Heart left ventricle (tissue), 16 donors: ENCODE measurements around the gene INPP1. TPM values are rescaled to one million over a fixed set of nuclear protein-coding genes. Genes with fewer than 3 reads are reported as not detected.
A peak's percentile ranks its signal among the peaks of the same experiment; 100 is the strongest.
"Not testable (repeated sequence)": the region's sequence is repeated elsewhere in the genome, so short reads cannot be mapped to it uniquely, and the experiment has no call there.

ENCODE experiments used
- ATAC-seq, 4 donors: fragments of 200-7000 bp; cut with Tn5 transposase; one replicate each; pipeline ENCODE4 v1.9.1; 2020 to 2022; ENCODE audit warnings: moderate library complexity in 4 of 4, mild to moderate bottlenecking in 3 of 4, moderate number of reproducible peaks in 1 of 4
- DNase-seq, 5 donors: peaks; one replicate each; pipeline ENCODE4 v3.0.0-alpha.2; 2020
- H3K27ac ChIP-seq, 12 donors: fragments of 200-600 bp; sonication (generic) in 4 of 12; one replicate each; pipeline versions ENCODE4 v1.5.0 to v1.8.0; 2016 to 2022; ENCODE audit warnings: mild to moderate bottlenecking in 2 of 12
- H3K27me3 ChIP-seq, 9 donors: fragments of 200-600 bp; sonication (generic) in 2 of 9; one replicate each; pipeline versions ENCODE4 v1.5.1 to v1.8.0; 2016 to 2022; ENCODE audit warnings: mild to moderate bottlenecking in 3 of 9
- H3K36me3 ChIP-seq, 9 donors: fragments of 200-600 bp; sonication (generic) in 2 of 9; one replicate each; pipeline versions ENCODE4 v1.5.0 to v1.8.0; 2018 to 2022; ENCODE audit warnings: mild to moderate bottlenecking in 2 of 9
- H3K4me1 ChIP-seq, 12 donors: fragments of 200-600 bp; sonication (generic) in 4 of 12; one replicate each; pipeline versions ENCODE4 v1.5.0 to v1.8.0; 2016 to 2022; ENCODE audit warnings: mild to moderate bottlenecking in 3 of 12
- H3K4me3 ChIP-seq, 12 donors: fragments of 200-600 bp; sonication (generic) in 4 of 12; one replicate each; pipeline versions ENCODE4 v1.5.0 to v1.8.0; 2017 to 2022; ENCODE audit warnings: mild to moderate bottlenecking in 9 of 12, moderate library complexity in 4 of 12
- H3K9me3 ChIP-seq, 12 donors: fragments of 200-600 bp; sonication (generic) in 4 of 12; one replicate each; pipeline versions ENCODE4 v1.5.0 to v1.8.0; 2016 to 2022; ENCODE audit warnings: mild to moderate bottlenecking in 1 of 12
- POLR2A ChIP-seq, 2 donors: fragments of 450-650 bp; IDR thresholded peaks; one replicate each; pipeline ENCODE4 v1.6.1; 2017; ENCODE audit warnings: antibody characterized with exemption in 2 of 2, mild to moderate bottlenecking in 2 of 2, moderate library complexity in 2 of 2
- WGBS, 4 donors: extraction: QIAGEN DNeasy Blood & Tissue Kit in 2 of 4; methylation state at CpG; one replicate each; pipeline versions ENCODE4 v1.1.5 to v1.1.7; 2013 to 2018; 5-methylcytosine and 5-hydroxymethylcytosine counted together
- intact Hi-C, 10 donors: fragments of 100-400 bp; cut with DNase I; formaldehyde crosslinking; loops; one replicate each; pipeline versions ENCODE4 v1.11.1 to v1.14.2; 2022
- polyA plus RNA-seq, 2 donors: library from polyadenylated mRNA; stranded (reverse); fragments of 200-250 nt; gene quantifications; one replicate each; pipeline ENCODE4 v1.2.3, GENCODE V29; 2013
- total RNA-seq, 9 donors: library from RNA; depleted of rRNA in 2 of 9; stranded (reverse); fragments of >200 nt in 2 of 9; fragmentation: NEBNext Ultra II Directional in 3 of 9; extraction: Animal tissue kit (Norgen Biotek cat#: 25700) in 3 of 9; gene quantifications; one replicate each; pipeline versions ENCODE4 v1.1.0 to v1.2.4, GENCODE V29; 2016 to 2023
- TF ChIP-seq, protein P1 (sequence below), 12 donors: fragments of 200-600 bp; sonication (generic) in 4 of 12; IDR thresholded peaks; one replicate each; pipeline versions ENCODE4 v1.5.0 to v1.8.0; 2018 to 2022; ENCODE audit warnings: antibody characterized with exemption in 12 of 12, mild to moderate bottlenecking in 5 of 12
- donor health status: ischemic (EF 13 %, LVEDD 7.1; RV severe dilation, severe dysfunction).
- donor health status: healthy with polysubstance abuse.
- donor health status: DM: no; HTN: yes; CAD: no.
- donor health status: DM: no; HTN: no; CAD: no.
- donor health status: ischemic (EF 25% LVEDD 6.9; RV normal size, moderate dysfunction).
- donor health status: ischemic (EF 25% LVEDD 5.7; RV mildly dilated, moderate dysfunction).
- donor health status: healthy.
- donor health status: DM: yes; HTN: yes; CAD: no.
- donor health status: ischemic (EF 35%, LVEDD 5.7; RV mildly dilated, moderate dysfunction).
- donor health status: nonischemic (EF 11% LVEDD 7.7; RV severe dilation, severe dysfunction).
- donor health status: DM: yes; HTN: yes; CAD: no.
- donor health status: PGD.
- donor health status: ischemic (EF 29% LVEDD 5.4; RV normal size, mild dysfunction).
- donor health status: nonischemic (EF 23%, LVEDD 6.1; RV moderate dilation, normal function).

Gene INPP1
- total and polyA plus RNA-seq, 11 donors = 7.8 to 26.2 (median 13.3) TPM

DNA sequence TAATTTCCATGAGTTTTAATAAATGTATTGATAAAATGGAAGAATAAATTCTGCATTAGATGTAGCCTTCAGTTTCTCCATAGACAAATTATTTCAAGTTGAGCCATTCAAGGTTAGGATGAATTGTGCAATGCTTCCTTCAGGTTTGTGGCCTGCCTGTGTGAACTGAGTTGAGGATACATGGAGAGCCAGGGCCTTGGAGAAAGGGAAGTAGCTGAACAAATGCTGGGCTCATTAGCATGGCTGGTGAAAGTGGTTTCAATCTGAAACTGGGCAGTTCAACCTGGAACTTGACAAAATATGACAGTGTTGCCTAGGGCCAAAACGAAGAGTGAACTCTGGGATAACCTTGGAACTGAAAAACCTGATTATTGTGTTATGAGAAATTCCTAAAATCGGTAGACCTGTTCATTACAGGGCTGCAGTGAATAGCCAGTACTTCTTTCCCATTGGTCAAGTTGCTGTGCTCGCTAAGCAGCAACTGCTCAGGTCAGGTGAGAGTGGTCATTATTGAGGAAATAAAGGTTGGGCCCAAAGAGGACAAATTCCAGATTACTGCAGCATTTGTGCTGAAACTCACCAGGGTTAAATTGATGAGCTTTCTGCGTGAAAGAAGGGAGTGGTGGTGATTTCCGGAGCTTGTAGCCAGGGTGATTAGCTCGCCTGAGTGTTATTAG lies 12.7 kb downstream of the INPP1 start:
- ATAC-seq (no peak), DNase-seq (no peak)
- no peaks in the 10 kb centered on the region for H3K9me3 ChIP-seq
- no peak overlapping the region for H3K4me3 ChIP-seq
- TF ChIP-seq POLR2A (IDR thresholded peaks at IDR 0.05) = no peak
- TF ChIP-seq, protein P1, sequence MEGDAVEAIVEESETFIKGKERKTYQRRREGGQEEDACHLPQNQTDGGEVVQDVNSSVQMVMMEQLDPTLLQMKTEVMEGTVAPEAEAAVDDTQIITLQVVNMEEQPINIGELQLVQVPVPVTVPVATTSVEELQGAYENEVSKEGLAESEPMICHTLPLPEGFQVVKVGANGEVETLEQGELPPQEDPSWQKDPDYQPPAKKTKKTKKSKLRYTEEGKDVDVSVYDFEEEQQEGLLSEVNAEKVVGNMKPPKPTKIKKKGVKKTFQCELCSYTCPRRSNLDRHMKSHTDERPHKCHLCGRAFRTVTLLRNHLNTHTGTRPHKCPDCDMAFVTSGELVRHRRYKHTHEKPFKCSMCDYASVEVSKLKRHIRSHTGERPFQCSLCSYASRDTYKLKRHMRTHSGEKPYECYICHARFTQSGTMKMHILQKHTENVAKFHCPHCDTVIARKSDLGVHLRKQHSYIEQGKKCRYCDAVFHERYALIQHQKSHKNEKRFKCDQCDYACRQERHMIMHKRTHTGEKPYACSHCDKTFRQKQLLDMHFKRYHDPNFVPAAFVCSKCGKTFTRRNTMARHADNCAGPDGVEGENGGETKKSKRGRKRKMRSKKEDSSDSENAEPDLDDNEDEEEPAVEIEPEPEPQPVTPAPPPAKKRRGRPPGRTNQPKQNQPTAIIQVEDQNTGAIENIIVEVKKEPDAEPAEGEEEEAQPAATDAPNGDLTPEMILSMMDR (IDR thresholded peaks at IDR 0.05) = no peak
- H3K4me1 ChIP-seq = peaks cover 0 to 61% (median 22%) of the 10 kb centered on the region in 12 donors
- intact Hi-C loops = no loop called here
- no peak overlapping the region for H3K27ac ChIP-seq
- H3K36me3 ChIP-seq = peaks cover 0 to 10% (median 0%) of the 10 kb centered on the region in 9 donors
- H3K27me3 ChIP-seq = no peaks in the 10 kb centered on the region
- 66 to 72% (median 69%) methylated on average over 6 of the region's 6 CpGs for WGBS, 4 donors

DNA sequence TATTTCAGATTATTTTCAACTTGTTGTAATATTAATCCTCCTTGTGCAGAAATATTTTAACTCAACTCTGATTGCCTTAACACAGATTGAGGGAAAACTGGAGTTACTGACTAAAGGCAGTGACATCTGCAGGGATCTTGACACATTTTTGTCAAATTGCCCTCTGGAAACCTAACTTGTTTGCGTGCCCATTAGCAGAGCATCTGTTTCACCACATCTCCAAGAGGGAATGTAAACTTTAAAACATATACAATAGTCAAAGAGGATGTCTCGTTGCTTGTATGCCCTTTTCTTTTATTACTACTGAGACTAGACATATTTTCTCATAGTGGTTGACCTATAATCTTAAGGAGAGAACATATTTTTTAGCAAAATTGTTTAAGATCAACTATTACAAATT lies 14.2 kb downstream of the INPP1 start:
- ATAC-seq = no peak
- no peak for DNase-seq
- peaks cover 0 to 60% (median 22%) of the 10 kb centered on the region in 12 donors for H3K4me1 ChIP-seq
- H3K27ac ChIP-seq = no peak overlapping the region
- H3K9me3 ChIP-seq = no peaks in the 10 kb centered on the region
- TF ChIP-seq POLR2A (IDR thresholded peaks at IDR 0.05) = no peak
- TF ChIP-seq, protein P1 (IDR thresholded peaks at IDR 0.05) = no peak
- H3K27me3 ChIP-seq = no peaks in the 10 kb centered on the region
- intact Hi-C loops = no loop called here
- 45 to 87% (median 74%) methylated on average over 2 of the region's 2 CpGs for WGBS, 4 donors
- H3K36me3 ChIP-seq = peaks cover 0 to 24% (median 11%) of the 10 kb centered on the region in 9 donors
- H3K4me3 ChIP-seq = no peak overlapping the region

DNA sequence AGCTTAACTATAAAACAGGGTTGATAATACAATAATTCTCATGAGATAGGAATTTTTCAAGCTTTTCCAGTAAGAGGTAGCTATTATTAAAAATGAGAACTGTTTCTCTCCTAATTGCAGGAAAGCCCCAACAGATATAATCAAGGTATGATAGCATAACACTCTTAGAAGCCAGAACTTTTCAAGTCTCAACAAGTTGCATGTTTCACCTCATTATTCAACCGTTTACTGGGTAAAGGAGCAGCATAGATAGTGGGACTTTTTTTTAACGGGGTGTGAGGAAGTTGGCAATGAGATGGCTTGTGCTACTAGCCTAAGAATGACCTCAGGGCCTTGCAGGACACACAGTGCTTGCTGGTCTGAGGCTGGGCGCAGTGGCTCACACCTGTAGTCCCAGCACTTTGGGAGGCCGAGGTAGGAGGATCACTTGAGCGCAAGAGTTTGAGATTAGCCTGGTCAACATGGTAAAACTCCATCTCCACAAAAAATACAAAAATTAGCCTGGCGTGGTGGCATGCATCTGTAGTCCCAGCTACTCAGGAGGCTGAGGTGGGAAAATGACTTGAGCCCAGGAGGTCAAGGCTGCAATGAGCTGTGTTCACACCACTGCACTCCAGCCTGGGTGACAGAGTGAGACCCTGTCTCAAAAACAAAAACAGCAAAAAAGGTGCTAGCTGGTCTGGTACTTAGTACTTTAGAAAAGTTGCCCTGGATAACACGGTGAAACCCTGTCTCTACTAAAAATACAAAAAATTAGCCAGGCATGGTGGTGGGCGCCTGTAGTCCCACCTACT lies 15.5 kb downstream of the INPP1 start:
- H3K36me3 ChIP-seq = peaks cover 0 to 37% (median 16%) of the 10 kb centered on the region in 9 donors
- H3K4me1 ChIP-seq = peaks cover 0 to 47% (median 19%) of the 10 kb centered on the region in 12 donors
- H3K4me3 ChIP-seq, intact Hi-C loops, DNase-seq, ATAC-seq, H3K9me3 ChIP-seq, H3K27me3 ChIP-seq: not testable (repeated sequence)
- peak overlapping the region in 5 of 12 donors; percentile 20 to 70 (median 57) for H3K27ac ChIP-seq
- WGBS, 4 donors = 81 to 86% (median 84%) methylated on average over 8 of the region's 8 CpGs

DNA sequence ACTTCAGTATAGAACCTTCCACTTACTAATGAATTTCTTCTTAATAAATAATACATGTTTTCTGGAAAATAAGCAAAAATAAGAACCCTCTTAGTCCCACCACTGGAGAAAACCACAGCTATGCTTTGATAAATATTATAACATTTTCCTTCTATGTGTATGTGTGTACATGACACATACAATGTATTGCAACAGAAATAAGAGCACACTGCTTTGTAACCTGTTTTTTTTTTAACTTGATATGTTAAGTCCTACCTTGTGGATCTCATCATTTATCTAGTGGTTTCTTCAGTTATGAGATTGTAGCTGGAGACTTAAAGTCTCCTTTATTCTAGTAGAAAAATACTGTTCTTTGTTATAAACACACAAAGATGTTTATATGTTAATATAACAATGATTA lies 17.2 kb downstream of the INPP1 start:
- Histone ChIP-seq H3K4me1 (peaks cover 0 to 39% (median 18%) of the 10 kb centered on the region in 12 donors), H3K36me3 (peaks cover 0 to 48% (median 26%) of the 10 kb centered on the region in 9 donors), H3K27ac (peak overlapping the region in 5 of 12 donors; percentile 9 to 70 (median 53)), H3K4me3 (peak overlapping the region in 1 of 12 donors; percentile 48), H3K9me3 (no peaks in the 10 kb centered on the region), H3K27me3 (no peaks in the 10 kb centered on the region)
- TF ChIP-seq, protein P1 (IDR thresholded peaks at IDR 0.05) = no peak
- no peak for TF ChIP-seq POLR2A (IDR thresholded peaks at IDR 0.05)
- intact Hi-C loops = no loop called here
- ATAC-seq = no peak
- DNase-seq = no peak
